ENCODE data around the gene UQCR11. TPM values are rescaled to one million over a fixed set of nuclear protein-coding genes. Genes with fewer than 3 reads are reported as not detected.

UQCR11 gene
- total and polyA plus RNA-seq, 2 donors (not counting 3 experiments of a cell fraction or from before 2014, with no cell fraction given), result 165 to 210 TPM

DNA sequence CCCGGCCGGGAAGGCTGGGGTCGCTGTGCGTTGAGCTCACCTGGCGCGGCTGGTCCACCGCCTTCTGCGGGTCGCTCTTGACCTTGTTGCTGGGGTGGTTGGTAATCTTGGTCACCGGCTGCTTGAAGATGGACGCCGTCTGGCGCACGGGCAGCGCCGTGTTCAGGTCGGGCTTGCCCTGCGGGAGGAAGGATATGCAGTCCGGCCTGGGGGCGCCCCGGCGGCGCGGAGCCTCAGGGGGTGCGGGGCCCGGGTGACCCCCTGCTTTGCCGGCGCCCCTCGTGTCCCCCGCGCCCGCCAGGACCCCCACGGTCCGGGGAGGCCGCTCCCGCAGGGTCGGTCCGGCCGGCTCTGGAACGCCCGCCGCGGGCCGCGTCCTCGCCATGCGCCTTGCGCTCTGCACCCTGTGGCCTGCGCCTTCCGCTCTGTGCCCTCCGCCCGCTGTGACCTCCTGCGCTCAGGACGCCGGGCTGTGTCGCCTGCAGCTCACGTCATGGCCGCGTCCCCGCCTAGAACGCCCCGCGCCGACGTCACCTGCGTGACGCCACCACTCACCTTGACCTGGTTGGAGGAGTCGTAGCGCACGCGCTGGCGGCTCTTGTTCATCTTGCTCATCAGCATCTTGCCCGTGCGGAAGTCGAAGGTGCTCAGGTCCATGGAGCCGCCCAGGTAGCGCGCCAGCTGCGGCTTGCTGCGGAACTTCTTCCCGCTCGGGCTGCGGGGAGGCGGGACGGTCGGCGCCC lies 20.6 kb downstream of the UQCR11 start:
- no peak for FAIRE-seq
- DNase-seq (ENCODE audit: low read depth, low spot score), result no peak
- H3K9ac ChIP-seq (replicated peaks; ENCODE audit: extremely low read depth, insufficient read depth, low read length), result no peak overlapping the region
- peaks cover 37% of the 10 kb centered on the region for H3K79me2 ChIP-seq (ENCODE audit: control insufficient read depth, insufficient read depth, low read length)
- H2AFZ ChIP-seq (ENCODE audit: low read depth, low read length), result no peak overlapping the region
- intact Hi-C loops (cut with micrococcal nuclease) (no loop called here), dilution Hi-C loops (cut with MboI; ENCODE audit: extremely low pct_ligation_motif_present, low sequenced_read_pairs) (no loop called here)
- no peaks in the 10 kb centered on the region for H3K9me1 ChIP-seq (replicated peaks; ENCODE audit: control insufficient read depth, extremely low read depth, insufficient read depth, low read length)
- H4K20me1 ChIP-seq (replicated peaks; ENCODE audit: control insufficient read depth, extremely low read depth, insufficient read depth, low read length), result no peaks in the 10 kb centered on the region
- H3K36me3 ChIP-seq (ENCODE audit: control insufficient read depth in 2 of 2, extremely low read depth in 1 of 2, insufficient read depth in 2 of 2, low read length in 2 of 2), result peaks cover 4 to 28% of the 10 kb centered on the region in 2 experiments
- H3K27me3 ChIP-seq (ENCODE audit: control insufficient read depth in 2 of 2, insufficient read depth in 2 of 2, low read length in 2 of 2), result no peaks in the 10 kb centered on the region
- H3K4me3 ChIP-seq (replicated peaks in 1 of 3; ENCODE audit: insufficient read depth in 1 of 3, low read depth in 1 of 3, low read length in 3 of 3), result no peak overlapping the region
- TF ChIP-seq FOS (IDR thresholded peaks at IDR 0.05; ENCODE audit: borderline replicate concordance, insufficient read depth, low read length) (no peak), POLR2A (IDR thresholded peaks at IDR 0.05; ENCODE audit: low read depth, low read length) (no peak), GATA2 (IDR thresholded peaks at IDR 0.05; ENCODE audit: insufficient read depth, insufficient read length, low read depth, low read length) (no peak), EZH2 (IDR thresholded peaks at IDR 0.05; ENCODE audit: borderline replicate concordance, low read depth, low read length, severe bottlenecking) (no peak)
- TF ChIP-seq, protein P1, sequence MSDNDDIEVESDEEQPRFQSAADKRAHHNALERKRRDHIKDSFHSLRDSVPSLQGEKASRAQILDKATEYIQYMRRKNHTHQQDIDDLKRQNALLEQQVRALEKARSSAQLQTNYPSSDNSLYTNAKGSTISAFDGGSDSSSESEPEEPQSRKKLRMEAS (IDR thresholded peaks at IDR 0.05; ENCODE audit: insufficient read depth, insufficient read length), result no peak
- TF ChIP-seq, protein P2, sequence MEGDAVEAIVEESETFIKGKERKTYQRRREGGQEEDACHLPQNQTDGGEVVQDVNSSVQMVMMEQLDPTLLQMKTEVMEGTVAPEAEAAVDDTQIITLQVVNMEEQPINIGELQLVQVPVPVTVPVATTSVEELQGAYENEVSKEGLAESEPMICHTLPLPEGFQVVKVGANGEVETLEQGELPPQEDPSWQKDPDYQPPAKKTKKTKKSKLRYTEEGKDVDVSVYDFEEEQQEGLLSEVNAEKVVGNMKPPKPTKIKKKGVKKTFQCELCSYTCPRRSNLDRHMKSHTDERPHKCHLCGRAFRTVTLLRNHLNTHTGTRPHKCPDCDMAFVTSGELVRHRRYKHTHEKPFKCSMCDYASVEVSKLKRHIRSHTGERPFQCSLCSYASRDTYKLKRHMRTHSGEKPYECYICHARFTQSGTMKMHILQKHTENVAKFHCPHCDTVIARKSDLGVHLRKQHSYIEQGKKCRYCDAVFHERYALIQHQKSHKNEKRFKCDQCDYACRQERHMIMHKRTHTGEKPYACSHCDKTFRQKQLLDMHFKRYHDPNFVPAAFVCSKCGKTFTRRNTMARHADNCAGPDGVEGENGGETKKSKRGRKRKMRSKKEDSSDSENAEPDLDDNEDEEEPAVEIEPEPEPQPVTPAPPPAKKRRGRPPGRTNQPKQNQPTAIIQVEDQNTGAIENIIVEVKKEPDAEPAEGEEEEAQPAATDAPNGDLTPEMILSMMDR (IDR thresholded peaks at IDR 0.05; ENCODE audit: extremely low read depth in 1 of 2, insufficient read depth in 1 of 2, low read depth in 1 of 2, low read length in 2 of 2), result no peak
- no peaks in the 10 kb centered on the region for H3K4me1 ChIP-seq (ENCODE audit: control insufficient read depth, extremely low read depth, insufficient read depth, low read length)
- BruUV-seq (replicated peaks), result no TSS peak
- no peak overlapping the region for H3K4me2 ChIP-seq (ENCODE audit: insufficient read depth, low read length)
- no peak overlapping the region for H3K27ac ChIP-seq (ENCODE audit: insufficient read depth, low read depth, low read length)
- ChIA-PET CTCF (no interaction called here), POLR2A (no interaction called here)
- no peaks in the 10 kb centered on the region for H3K9me3 ChIP-seq (replicated peaks; ENCODE audit: control insufficient read depth, insufficient read depth, low read length)
